ENCODE measurements around the gene ZNF689. TPM values are rescaled to one million over a fixed set of nuclear protein-coding genes. Genes with fewer than 3 reads are reported as not detected.

ZNF689 gene
- total and polyA plus RNA-seq, 2 of the 13 experiments (the other 11 are each of a cell fraction or from before 2014, with no cell fraction given) = 9.7 to 19.5 TPM

GRCh38 chr16:30557957-30558788 is 52.0 kb downstream of the ZNF689 start, which contains the start of gene ZNF764 (continued):
- TF ChIP-seq GABPA (IDR thresholded peaks at IDR 0.05; ENCODE audit: low read depth, low read length) = peak; percentile 32; the same call in 1 of the 2 replicates
- peak; percentile 86 for TF ChIP-seq GABPA (CRISPR knock-in tag; IDR thresholded peaks at IDR 0.05; ENCODE audit: low read depth)
- no peak for TF ChIP-seq EHMT2 (IDR thresholded peaks at IDR 0.05; ENCODE audit: borderline replicate concordance, low read depth, low read length)
- no peak for TF ChIP-seq NFE2L2 (IDR thresholded peaks at IDR 0.05; ENCODE audit: low read length)
- TF ChIP-seq ATF7 (IDR thresholded peaks at IDR 0.05) = no peak
- TF ChIP-seq ATF7 (CRISPR knock-in tag; IDR thresholded peaks at IDR 0.05) = no peak
- TF ChIP-seq ZKSCAN8 (CRISPR knock-in tag; IDR thresholded peaks at IDR 0.05; ENCODE audit: borderline replicate concordance) = peak; percentile 16; the same call in 1 of the 2 replicates
- TF ChIP-seq PBX3 (CRISPR knock-in tag; IDR thresholded peaks at IDR 0.05; ENCODE audit: borderline replicate concordance) = no peak
- TF ChIP-seq MYC (CRISPR knock-in tag; IDR thresholded peaks at IDR 0.05; ENCODE audit: borderline replicate concordance) = peak; percentile 67
- peak; percentile 96 for TF ChIP-seq ZBTB2 (CRISPR knock-in tag; IDR thresholded peaks at IDR 0.05; ENCODE audit: low read depth)
- peak; percentile 52; the same call in 1 of the 2 replicates for TF ChIP-seq KLF6 (CRISPR knock-in tag; IDR thresholded peaks at IDR 0.05)
- peak; percentile 63 for TF ChIP-seq PITX1 (CRISPR knock-in tag; IDR thresholded peaks at IDR 0.05)
- TF ChIP-seq ZNF530 (CRISPR knock-in tag; IDR thresholded peaks at IDR 0.05; ENCODE audit: low read depth) = no peak
- peak; percentile 71 for TF ChIP-seq NFRKB (IDR thresholded peaks at IDR 0.05)
- TF ChIP-seq SRSF1 (optimal IDR thresholded peaks at IDR 0.05; ENCODE audit: low read depth, low read length) = no peak
- 0 out of 2 replicates have a peak, but pooled peaks have one; percentile 12 for TF ChIP-seq ZNF609 (CRISPR knock-in tag; IDR thresholded peaks at IDR 0.05; ENCODE audit: borderline replicate concordance)
- 0 out of 2 replicates have a peak, but pooled peaks have one; percentile 30 for TF ChIP-seq BHLHE40 (IDR thresholded peaks at IDR 0.05; ENCODE audit: low read length)

Measured in HepG2 (cell line).